K562 (cell line): ENCODE data around the gene KCNK1. TPM values are rescaled to one million over a fixed set of nuclear protein-coding genes. Genes with fewer than 3 reads are reported as not detected.
A peak's percentile ranks its signal among the peaks of the same experiment; 100 is the strongest.

Experiments used
- CBX8 ChIP-seq: fragments of 200-600 bp; sonication (generic); IDR thresholded peaks from 2 replicates; pipeline ENCODE4 v1.6.1; 2012; ENCODE audit warnings: borderline replicate concordance, mixed run types, low read depth, mild to moderate bottlenecking, moderate library complexity, mixed read lengths, low read length, control low read depth, inconsistent platforms; ENCODE audit not compliant: poor library complexity, severe bottlenecking; ENCODE audit errors: extremely low read depth
- CEBPG ChIP-seq, 3 experiments: fragments of 200-800 bp in 1 of 3; sonication (Bioruptor generic) in 1 of 3; sonication (generic) in 1 of 3; formaldehyde crosslinking in 1 of 3; IDR thresholded peaks in 2 of 3; conservative IDR thresholded peaks in 1 of 3; 2 replicates each; pipeline versions ENCODE4 v1.6.1 to v1.8.0; 2016 to 2022; ENCODE audit warnings: missing compliant biosample characterization in 2 of 3, missing genetic modification characterization in 2 of 3, mild to moderate bottlenecking in 1 of 3, missing genetic modification reagents in 1 of 3
- CTBP1 ChIP-seq: fragments of 450-650 bp; IDR thresholded peaks from 2 replicates; pipeline ENCODE4 v1.6.1; 2016; ENCODE audit warnings: borderline replicate concordance
- EWSR1 ChIP-seq: fragments of 450-650 bp; IDR thresholded peaks from 2 replicates; pipeline ENCODE4 v1.6.1; 2018; ENCODE audit warnings: borderline replicate concordance, mild to moderate bottlenecking, low read depth, moderate library complexity; ENCODE audit not compliant: partially characterized antibody
- EZH2 ChIP-seq: IDR thresholded peaks from 2 replicates; pipeline ENCODE4 v1.6.1; 2012; ENCODE audit warnings: low read depth, mild to moderate bottlenecking, inconsistent platforms, low read length, borderline replicate concordance
- FOXA1 ChIP-seq: fragments of 450-650 bp; IDR thresholded peaks from 2 replicates; pipeline ENCODE4 v1.6.1; 2016; ENCODE audit warnings: mild to moderate bottlenecking, borderline replicate concordance
- FOXJ2 ChIP-seq: fragments of 200-800 bp; sonication (Bioruptor generic); IDR thresholded peaks from 2 replicates; pipeline ENCODE4 v1.6.1; 2016; ENCODE audit warnings: missing genetic modification characterization, missing compliant biosample characterization
- HLTF ChIP-seq: fragments of 450-650 bp; IDR thresholded peaks from 2 replicates; pipeline ENCODE4 v1.6.1; 2016
- LCOR ChIP-seq: sonication (generic); formaldehyde crosslinking; IDR thresholded peaks from 2 replicates; pipeline ENCODE4 v1.8.0; 2022; ENCODE audit warnings: mild to moderate bottlenecking, missing genetic modification reagents
- MCM2 ChIP-seq: fragments of 450-650 bp; IDR thresholded peaks from 2 replicates; pipeline ENCODE4 v1.6.1; 2017; ENCODE audit warnings: low read depth, mild to moderate bottlenecking
- MTA3 ChIP-seq: fragments of 450-650 bp; formaldehyde crosslinking; IDR thresholded peaks from 2 replicates; pipeline ENCODE4 v1.6.1; 2017; ENCODE audit warnings: mild to moderate bottlenecking, borderline replicate concordance
- NUFIP1 ChIP-seq: fragments of 450-650 bp; IDR thresholded peaks from 2 replicates; pipeline ENCODE4 v1.6.1; 2018; ENCODE audit not compliant: partially characterized antibody
- PTBP1 ChIP-seq: fragments of 200-400 bp; formaldehyde crosslinking; IDR thresholded peaks from 2 replicates; pipeline ENCODE4 v1.6.1; 2017; ENCODE audit warnings: low read depth, low read length
- RFX5 ChIP-seq: IDR thresholded peaks from 2 replicates; pipeline ENCODE4 v1.6.1; 2011; ENCODE audit warnings: low read depth, mild to moderate bottlenecking, improper control_type of control experiment, low read length
- SLC30A9 ChIP-seq: fragments of 250-450 bp; sonication (Bioruptor Pico); IDR thresholded peaks from 2 replicates; pipeline ENCODE4 v1.8.0; 2022; ENCODE audit warnings: mild to moderate bottlenecking, moderate library complexity
- SRSF3 ChIP-seq: fragments of 200-400 bp; formaldehyde crosslinking; IDR thresholded peaks from 2 replicates; pipeline ENCODE4 v1.6.1; 2016; ENCODE audit warnings: mild to moderate bottlenecking, low read length, moderate library complexity; ENCODE audit not compliant: insufficient read depth
- STAG1 ChIP-seq: sonication (generic); formaldehyde crosslinking; IDR thresholded peaks from 2 replicates; pipeline ENCODE4 v1.5.0; 2020; ENCODE audit warnings: missing genetic modification reagents, borderline replicate concordance
- TEAD1 ChIP-seq, 2 experiments: fragments of 450-650 bp in 1 of 2; sonication (generic) in 1 of 2; formaldehyde crosslinking; IDR thresholded peaks; 2 replicates each; pipeline versions ENCODE4 v1.4.0 to v1.8.0; 2020 to 2022; ENCODE audit warnings: mild to moderate bottlenecking in 2 of 2, missing genetic modification reagents in 1 of 2
- THRB ChIP-seq: fragments of 450-650 bp; formaldehyde crosslinking; conservative IDR thresholded peaks from 2 replicates; pipeline ENCODE4 v1.4.0; 2022; ENCODE audit warnings: mild to moderate bottlenecking, missing genetic modification characterization
- U2AF1 ChIP-seq: fragments of 200-400 bp; formaldehyde crosslinking; optimal IDR thresholded peaks from 2 replicates; pipeline ENCODE3; 2017; ENCODE audit warnings: mild to moderate bottlenecking, low read depth, low read length, moderate library complexity
- ZFP1 ChIP-seq: fragments of 450-650 bp; formaldehyde crosslinking; IDR thresholded peaks from 2 replicates; pipeline ENCODE4 v1.4.0; 2020; ENCODE audit warnings: mild to moderate bottlenecking, mixed read lengths
- ZNF143 ChIP-seq: sonication (generic); formaldehyde crosslinking; IDR thresholded peaks from 2 replicates; pipeline ENCODE4 v1.9.0; 2022; ENCODE audit warnings: mild to moderate bottlenecking, missing genetic modification reagents
- ZNF224 ChIP-seq: sonication (generic); formaldehyde crosslinking; IDR thresholded peaks from 2 replicates; pipeline ENCODE4 v1.8.0; 2022; ENCODE audit warnings: mild to moderate bottlenecking, missing genetic modification reagents
- ZNF239 ChIP-seq: fragments of 250-450 bp; sonication (Bioruptor Pico); IDR thresholded peaks from 2 replicates; pipeline ENCODE4 v1.4.0; 2020; ENCODE audit warnings: mild to moderate bottlenecking
- ZNF408 ChIP-seq: fragments of 250-450 bp; sonication (Bioruptor Pico); IDR thresholded peaks from 2 replicates; pipeline ENCODE4 v1.4.0; 2020; ENCODE audit warnings: low read depth, mild to moderate bottlenecking, moderate library complexity
- polyA plus RNA-seq, 8 experiments: library from polyadenylated mRNA; depleted of rRNA in 4 of 8; stranded (reverse) in 5 of 8; unstranded in 3 of 8; fragments of >200 nt; fragmentation: Nextera tagmentation in 2 of 8; fragmentation: Illumina TruSeq in 1 of 8; extraction: Ambion mirVana in 2 of 8; extraction: Trizol in 1 of 8; gene quantifications; 2 replicates each; pipeline versions ENCODE4 v1.2.1 to v1.2.3, GENCODE V29; 2011 to 2014; ENCODE audit warnings: inconsistent platforms in 1 of 8, missing spikeins in 1 of 8
- total RNA-seq, 7 experiments: library from RNA; depleted of rRNA in 6 of 7; stranded (reverse); fragments of >200 nt in 6 of 7; fragmentation: Illumina TruSeq in 2 of 7; extraction: Trizol in 2 of 7; gene quantifications; 2 replicates each; pipeline versions ENCODE4 v1.2.1 to v1.2.3, GENCODE V29; 2011 to 2021; ENCODE audit warnings: low replicate concordance in 1 of 7
- TF ChIP-seq, protein P1 (sequence below), 2 experiments: IDR thresholded peaks; 2 replicates each; pipeline ENCODE4 v1.6.1; 2012; ENCODE audit warnings: improper control_type of control experiment in 2 of 2, low read depth in 2 of 2, low read length in 2 of 2, borderline replicate concordance in 1 of 2

The KCNK1 gene
- total and polyA plus RNA-seq, 9 of the 15 experiments (the other 6 are each of a cell fraction or from before 2014, with no cell fraction given) = 3.1 to 22.7 (median 6.0) TPM

DNA sequence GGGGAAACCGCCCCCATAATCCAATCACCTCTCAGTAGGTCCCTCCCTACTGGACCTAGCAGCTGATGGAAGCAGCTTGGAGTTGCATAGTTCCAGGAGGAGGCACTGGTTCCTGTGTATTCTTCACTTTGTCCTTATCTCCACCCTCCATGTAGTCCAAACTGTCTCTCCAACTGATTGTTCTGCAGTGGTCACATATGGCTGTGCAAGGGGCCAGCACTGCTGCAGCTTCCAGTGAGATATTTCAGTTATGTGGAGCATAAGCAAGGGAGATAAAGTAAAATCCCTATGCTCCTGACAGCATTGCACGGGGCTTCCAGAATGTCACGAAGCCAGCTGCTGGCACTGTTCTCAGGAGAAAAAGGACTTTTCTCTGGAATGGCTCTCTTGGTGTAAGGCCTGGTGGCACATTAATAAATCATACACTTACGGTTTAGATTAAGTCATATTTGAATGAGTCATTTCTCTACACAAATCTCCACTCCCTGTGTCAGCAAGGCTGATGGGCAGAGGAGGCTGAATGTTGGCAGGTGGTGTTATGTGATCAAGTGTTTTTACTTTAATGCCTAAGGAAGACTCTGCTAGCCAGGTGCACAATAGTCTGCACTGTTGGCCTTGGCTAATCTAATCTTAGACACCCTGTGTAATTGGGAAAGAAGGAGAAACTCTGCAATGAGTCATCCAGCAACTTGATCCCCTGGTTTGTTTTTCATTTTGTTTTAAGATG, 93.4 kb downstream of the KCNK1 start (continued):
- TF ChIP-seq RFX5 (no peak), HLTF (no peak), ZNF408 (CRISPR knock-in tag) (no peak), FOXJ2 (tag) (no peak), MTA3 (no peak; the same call in 1 of the 2 replicates), LCOR (CRISPR knock-in tag) (no peak), CEBPG (CRISPR knock-in tag; IDR thresholded peaks at IDR 0.05) (no peak), CEBPG (tag; conservative IDR thresholded peaks at IDR 0.05 in 1 of 2, IDR thresholded peaks at IDR 0.05 in 1 of 2) (0 out of 4 replicates have a peak, but pooled peaks have one; percentile 7 to 53), EWSR1 (no peak), CTBP1 (peak; percentile 57), ZFP1 (CRISPR knock-in tag) (no peak), U2AF1 (no peak), FOXA1 (no peak), TEAD1 (CRISPR knock-in tag; IDR thresholded peaks at IDR 0.05) (peak in 1 of 2 experiments; percentile 21; a peak in 1 of 4 replicates), THRB (CRISPR knock-in tag) (no peak), SRSF3 (no peak), ZNF239 (CRISPR knock-in tag) (no peak), NUFIP1 (no peak), EZH2 (no peak), ZNF143 (CRISPR knock-in tag) (no peak), STAG1 (CRISPR knock-in tag) (no peak), SLC30A9 (no peak), PTBP1 (no peak), MCM2 (no peak), ZNF224 (CRISPR knock-in tag) (no peak), CBX8 (no peak)
- TF ChIP-seq, protein P1, sequence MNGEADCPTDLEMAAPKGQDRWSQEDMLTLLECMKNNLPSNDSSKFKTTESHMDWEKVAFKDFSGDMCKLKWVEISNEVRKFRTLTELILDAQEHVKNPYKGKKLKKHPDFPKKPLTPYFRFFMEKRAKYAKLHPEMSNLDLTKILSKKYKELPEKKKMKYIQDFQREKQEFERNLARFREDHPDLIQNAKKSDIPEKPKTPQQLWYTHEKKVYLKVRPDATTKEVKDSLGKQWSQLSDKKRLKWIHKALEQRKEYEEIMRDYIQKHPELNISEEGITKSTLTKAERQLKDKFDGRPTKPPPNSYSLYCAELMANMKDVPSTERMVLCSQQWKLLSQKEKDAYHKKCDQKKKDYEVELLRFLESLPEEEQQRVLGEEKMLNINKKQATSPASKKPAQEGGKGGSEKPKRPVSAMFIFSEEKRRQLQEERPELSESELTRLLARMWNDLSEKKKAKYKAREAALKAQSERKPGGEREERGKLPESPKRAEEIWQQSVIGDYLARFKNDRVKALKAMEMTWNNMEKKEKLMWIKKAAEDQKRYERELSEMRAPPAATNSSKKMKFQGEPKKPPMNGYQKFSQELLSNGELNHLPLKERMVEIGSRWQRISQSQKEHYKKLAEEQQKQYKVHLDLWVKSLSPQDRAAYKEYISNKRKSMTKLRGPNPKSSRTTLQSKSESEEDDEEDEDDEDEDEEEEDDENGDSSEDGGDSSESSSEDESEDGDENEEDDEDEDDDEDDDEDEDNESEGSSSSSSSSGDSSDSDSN (IDR thresholded peaks at IDR 0.05; ENCODE audit: borderline replicate concordance in 1 of 2, low read depth in 2 of 2, low read length in 2 of 2) = no peak
